ENCODE results near the gene STN1.

DNA sequence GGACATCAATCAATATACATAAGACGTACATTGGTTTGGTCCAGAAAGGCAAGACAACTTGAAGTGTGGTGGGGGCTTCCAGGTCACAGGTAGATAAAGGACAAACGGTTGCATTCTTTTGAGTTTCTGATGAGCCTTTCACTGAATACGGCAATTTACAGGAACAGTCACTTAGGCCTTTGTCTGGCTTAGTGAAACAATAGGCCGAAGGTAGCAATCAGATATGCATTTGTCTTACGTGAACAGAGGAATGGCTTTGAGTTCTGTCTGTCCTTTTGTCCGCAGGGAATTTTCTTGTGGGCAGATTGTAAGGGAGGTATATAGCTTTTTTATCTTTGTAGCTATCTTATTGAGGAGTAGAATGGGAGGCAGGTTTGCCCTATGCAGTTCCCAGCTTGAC, 10.8 kb upstream of the STN1 start:
- TF ChIP-seq TEAD4 (IDR thresholded peaks at IDR 0.05; ENCODE audit: low read depth, low read length): no peak
- TF ChIP-seq, protein P1, sequence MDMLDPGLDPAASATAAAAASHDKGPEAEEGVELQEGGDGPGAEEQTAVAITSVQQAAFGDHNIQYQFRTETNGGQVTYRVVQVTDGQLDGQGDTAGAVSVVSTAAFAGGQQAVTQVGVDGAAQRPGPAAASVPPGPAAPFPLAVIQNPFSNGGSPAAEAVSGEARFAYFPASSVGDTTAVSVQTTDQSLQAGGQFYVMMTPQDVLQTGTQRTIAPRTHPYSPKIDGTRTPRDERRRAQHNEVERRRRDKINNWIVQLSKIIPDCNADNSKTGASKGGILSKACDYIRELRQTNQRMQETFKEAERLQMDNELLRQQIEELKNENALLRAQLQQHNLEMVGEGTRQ (IDR thresholded peaks at IDR 0.05; ENCODE audit: low read length): no peak
- no peak for TF ChIP-seq RAD21 (IDR thresholded peaks at IDR 0.05 in 1 of 2, conservative IDR thresholded peaks at IDR 0.05 in 1 of 2; ENCODE audit: low read depth in 2 of 2, low read length in 2 of 2)
- no peak for TF ChIP-seq CREB1 (IDR thresholded peaks at IDR 0.05)
- TF ChIP-seq TAF1 (IDR thresholded peaks at IDR 0.05; ENCODE audit: low read depth, low read length): no peak
- TF ChIP-seq SP1 (IDR thresholded peaks at IDR 0.05; ENCODE audit: low read depth, low read length): no peak
- TF ChIP-seq ZNF274 (IDR thresholded peaks at IDR 0.05; ENCODE audit: borderline replicate concordance, extremely low read depth, low read length): no peak
- TF ChIP-seq, protein P2, sequence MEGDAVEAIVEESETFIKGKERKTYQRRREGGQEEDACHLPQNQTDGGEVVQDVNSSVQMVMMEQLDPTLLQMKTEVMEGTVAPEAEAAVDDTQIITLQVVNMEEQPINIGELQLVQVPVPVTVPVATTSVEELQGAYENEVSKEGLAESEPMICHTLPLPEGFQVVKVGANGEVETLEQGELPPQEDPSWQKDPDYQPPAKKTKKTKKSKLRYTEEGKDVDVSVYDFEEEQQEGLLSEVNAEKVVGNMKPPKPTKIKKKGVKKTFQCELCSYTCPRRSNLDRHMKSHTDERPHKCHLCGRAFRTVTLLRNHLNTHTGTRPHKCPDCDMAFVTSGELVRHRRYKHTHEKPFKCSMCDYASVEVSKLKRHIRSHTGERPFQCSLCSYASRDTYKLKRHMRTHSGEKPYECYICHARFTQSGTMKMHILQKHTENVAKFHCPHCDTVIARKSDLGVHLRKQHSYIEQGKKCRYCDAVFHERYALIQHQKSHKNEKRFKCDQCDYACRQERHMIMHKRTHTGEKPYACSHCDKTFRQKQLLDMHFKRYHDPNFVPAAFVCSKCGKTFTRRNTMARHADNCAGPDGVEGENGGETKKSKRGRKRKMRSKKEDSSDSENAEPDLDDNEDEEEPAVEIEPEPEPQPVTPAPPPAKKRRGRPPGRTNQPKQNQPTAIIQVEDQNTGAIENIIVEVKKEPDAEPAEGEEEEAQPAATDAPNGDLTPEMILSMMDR (IDR thresholded peaks at IDR 0.05; ENCODE audit: control extremely low read depth in 1 of 3, insufficient read depth in 1 of 3, low read depth in 1 of 3, low read length in 3 of 3): no peak
- TF ChIP-seq TBP (IDR thresholded peaks at IDR 0.05; ENCODE audit: low read depth, low read length): no peak
- no peak for TF ChIP-seq POLR2AphosphoS5 (IDR thresholded peaks at IDR 0.05; ENCODE audit: low read depth, low read length)
- TF ChIP-seq, protein P3, sequence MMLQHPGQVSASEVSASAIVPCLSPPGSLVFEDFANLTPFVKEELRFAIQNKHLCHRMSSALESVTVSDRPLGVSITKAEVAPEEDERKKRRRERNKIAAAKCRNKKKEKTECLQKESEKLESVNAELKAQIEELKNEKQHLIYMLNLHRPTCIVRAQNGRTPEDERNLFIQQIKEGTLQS (IDR thresholded peaks at IDR 0.05; ENCODE audit: insufficient read depth, low read depth, low read length): no peak

Measured in H1 (cell line).